WTC11 (cell line): ENCODE results near the gene ADPRS. TPM values are rescaled to one million over a fixed set of nuclear protein-coding genes. Genes with fewer than 3 reads are reported as not detected.

Source experiments
- CREB1 ChIP-seq: sonication (generic); formaldehyde crosslinking; IDR thresholded peaks from 2 replicates; pipeline ENCODE4 v1.8.0; 2023; ENCODE audit warnings: mild to moderate bottlenecking, missing genetic modification reagents
- GTF2I ChIP-seq: fragments of 250-450 bp; sonication (Bioruptor Pico); conservative IDR thresholded peaks from 2 replicates; pipeline ENCODE4 v1.4.0; 2021; ENCODE audit warnings: mild to moderate bottlenecking
- NFYB ChIP-seq: sonication (generic); formaldehyde crosslinking; conservative IDR thresholded peaks from 2 replicates; pipeline ENCODE4 v1.8.0; 2022; ENCODE audit warnings: low read depth, missing genetic modification reagents
- RORB ChIP-seq: fragments of 250-450 bp; sonication (Bioruptor Pico); IDR thresholded peaks from 2 replicates; pipeline ENCODE4 v1.9.0; 2021; ENCODE audit warnings: mild to moderate bottlenecking
- SMAD4 ChIP-seq: sonication (generic); formaldehyde crosslinking; IDR thresholded peaks from 2 replicates; pipeline ENCODE4 v1.8.0; 2022; ENCODE audit warnings: mild to moderate bottlenecking, missing genetic modification reagents
- ZNF121 ChIP-seq: sonication (generic); formaldehyde crosslinking; IDR thresholded peaks from 2 replicates; pipeline ENCODE4 v1.8.0; 2023; ENCODE audit warnings: missing genetic modification reagents
- ZNF138 ChIP-seq: sonication (generic); formaldehyde crosslinking; conservative IDR thresholded peaks from 2 replicates; pipeline ENCODE4 v1.8.1; 2022; ENCODE audit warnings: mild to moderate bottlenecking, moderate library complexity, missing genetic modification reagents
- total RNA-seq: library from RNA; stranded (reverse); gene quantifications from 3 replicates; pipeline ENCODE4 v1.2.3, GENCODE V29; 2021
- TF ChIP-seq, protein P1 (sequence below): sonication (generic); formaldehyde crosslinking; conservative IDR thresholded peaks from 2 replicates; pipeline ENCODE4 v1.8.1; 2023; ENCODE audit warnings: mild to moderate bottlenecking, low read depth, missing genetic modification reagents, moderate library complexity
- TF ChIP-seq, protein P2 (sequence below): sonication (generic); formaldehyde crosslinking; IDR thresholded peaks from 2 replicates; pipeline ENCODE4 v1.8.1; 2023; ENCODE audit warnings: mild to moderate bottlenecking, missing genetic modification reagents, borderline replicate concordance
- TF ChIP-seq, protein P3 (sequence below): fragments of 250-450 bp; sonication (Bioruptor Pico); IDR thresholded peaks from 2 replicates; pipeline ENCODE4 v1.9.0; 2021; ENCODE audit warnings: mild to moderate bottlenecking, borderline replicate concordance
- TF ChIP-seq, protein P4 (sequence below): sonication (generic); formaldehyde crosslinking; IDR thresholded peaks from 2 replicates; pipeline ENCODE4 v1.8.0; 2022; ENCODE audit warnings: missing genetic modification reagents
- TF ChIP-seq, protein P5 (sequence below): sonication (generic); formaldehyde crosslinking; IDR thresholded peaks from 2 replicates; pipeline ENCODE4 v1.8.0; 2022; ENCODE audit warnings: mild to moderate bottlenecking, missing genetic modification reagents
- TF ChIP-seq, protein P6 (sequence below): sonication (generic); formaldehyde crosslinking; IDR thresholded peaks from 2 replicates; pipeline ENCODE4 v1.8.1; 2022; ENCODE audit warnings: low read depth, mild to moderate bottlenecking, moderate library complexity, missing genetic modification reagents, borderline replicate concordance
- TF ChIP-seq, protein P7 (sequence below): sonication (generic); formaldehyde crosslinking; IDR thresholded peaks from 2 replicates; pipeline ENCODE4 v1.8.1; 2022; ENCODE audit warnings: missing genetic modification reagents, borderline replicate concordance
- TF ChIP-seq, protein P8 (sequence below): fragments of 250-450 bp; sonication (Bioruptor Pico); conservative IDR thresholded peaks from 2 replicates; pipeline ENCODE4 v1.9.0; 2021; ENCODE audit warnings: mild to moderate bottlenecking

The ADPRS gene
- total RNA-seq, 1 experiment from 2014 or later: 32.7 TPM

DNA sequence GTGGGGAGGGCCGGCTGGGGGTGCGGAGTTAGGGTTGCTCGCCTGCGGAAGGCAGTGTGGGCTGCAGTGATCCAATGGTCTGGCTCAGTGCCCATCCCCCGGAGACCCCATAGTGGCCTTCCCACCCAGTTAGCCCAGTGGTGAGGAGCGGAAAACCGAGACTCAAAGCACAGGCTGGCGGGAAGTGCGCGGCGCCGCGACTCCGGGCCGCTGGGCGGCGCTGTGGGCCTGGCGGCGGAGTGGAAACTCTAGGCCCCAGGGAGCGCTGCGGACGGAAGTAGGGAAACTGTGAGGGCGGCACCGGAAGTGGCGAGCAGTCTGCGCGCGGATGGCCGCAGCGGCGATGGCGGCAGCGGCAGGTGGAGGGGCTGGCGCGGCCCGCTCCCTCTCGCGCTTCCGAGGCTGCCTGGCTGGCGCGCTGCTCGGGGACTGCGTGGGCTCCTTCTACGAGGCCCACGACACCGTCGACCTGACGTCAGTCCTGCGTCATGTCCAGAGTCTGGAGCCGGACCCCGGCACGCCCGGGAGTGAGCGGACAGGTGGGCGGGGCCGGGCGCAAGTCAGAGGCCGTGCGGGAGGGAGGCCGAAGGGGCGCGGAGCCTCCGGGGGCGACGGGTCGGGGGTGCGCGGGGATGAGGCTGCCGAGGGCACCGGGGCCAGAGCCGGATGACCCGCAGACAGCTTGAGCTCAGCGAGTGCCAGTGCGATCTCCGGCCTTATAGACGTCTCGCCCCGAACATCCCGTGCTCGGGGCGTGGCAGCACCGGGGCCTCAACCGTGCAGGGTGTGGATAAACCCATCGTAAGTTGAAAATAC lies at the start of gene ADPRS (continued):
- TF ChIP-seq, protein P1, sequence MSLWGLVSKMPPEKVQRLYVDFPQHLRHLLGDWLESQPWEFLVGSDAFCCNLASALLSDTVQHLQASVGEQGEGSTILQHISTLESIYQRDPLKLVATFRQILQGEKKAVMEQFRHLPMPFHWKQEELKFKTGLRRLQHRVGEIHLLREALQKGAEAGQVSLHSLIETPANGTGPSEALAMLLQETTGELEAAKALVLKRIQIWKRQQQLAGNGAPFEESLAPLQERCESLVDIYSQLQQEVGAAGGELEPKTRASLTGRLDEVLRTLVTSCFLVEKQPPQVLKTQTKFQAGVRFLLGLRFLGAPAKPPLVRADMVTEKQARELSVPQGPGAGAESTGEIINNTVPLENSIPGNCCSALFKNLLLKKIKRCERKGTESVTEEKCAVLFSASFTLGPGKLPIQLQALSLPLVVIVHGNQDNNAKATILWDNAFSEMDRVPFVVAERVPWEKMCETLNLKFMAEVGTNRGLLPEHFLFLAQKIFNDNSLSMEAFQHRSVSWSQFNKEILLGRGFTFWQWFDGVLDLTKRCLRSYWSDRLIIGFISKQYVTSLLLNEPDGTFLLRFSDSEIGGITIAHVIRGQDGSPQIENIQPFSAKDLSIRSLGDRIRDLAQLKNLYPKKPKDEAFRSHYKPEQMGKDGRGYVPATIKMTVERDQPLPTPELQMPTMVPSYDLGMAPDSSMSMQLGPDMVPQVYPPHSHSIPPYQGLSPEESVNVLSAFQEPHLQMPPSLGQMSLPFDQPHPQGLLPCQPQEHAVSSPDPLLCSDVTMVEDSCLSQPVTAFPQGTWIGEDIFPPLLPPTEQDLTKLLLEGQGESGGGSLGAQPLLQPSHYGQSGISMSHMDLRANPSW: no peak
- no peak for TF ChIP-seq SMAD4 (CRISPR knock-in tag)
- TF ChIP-seq, protein P2, sequence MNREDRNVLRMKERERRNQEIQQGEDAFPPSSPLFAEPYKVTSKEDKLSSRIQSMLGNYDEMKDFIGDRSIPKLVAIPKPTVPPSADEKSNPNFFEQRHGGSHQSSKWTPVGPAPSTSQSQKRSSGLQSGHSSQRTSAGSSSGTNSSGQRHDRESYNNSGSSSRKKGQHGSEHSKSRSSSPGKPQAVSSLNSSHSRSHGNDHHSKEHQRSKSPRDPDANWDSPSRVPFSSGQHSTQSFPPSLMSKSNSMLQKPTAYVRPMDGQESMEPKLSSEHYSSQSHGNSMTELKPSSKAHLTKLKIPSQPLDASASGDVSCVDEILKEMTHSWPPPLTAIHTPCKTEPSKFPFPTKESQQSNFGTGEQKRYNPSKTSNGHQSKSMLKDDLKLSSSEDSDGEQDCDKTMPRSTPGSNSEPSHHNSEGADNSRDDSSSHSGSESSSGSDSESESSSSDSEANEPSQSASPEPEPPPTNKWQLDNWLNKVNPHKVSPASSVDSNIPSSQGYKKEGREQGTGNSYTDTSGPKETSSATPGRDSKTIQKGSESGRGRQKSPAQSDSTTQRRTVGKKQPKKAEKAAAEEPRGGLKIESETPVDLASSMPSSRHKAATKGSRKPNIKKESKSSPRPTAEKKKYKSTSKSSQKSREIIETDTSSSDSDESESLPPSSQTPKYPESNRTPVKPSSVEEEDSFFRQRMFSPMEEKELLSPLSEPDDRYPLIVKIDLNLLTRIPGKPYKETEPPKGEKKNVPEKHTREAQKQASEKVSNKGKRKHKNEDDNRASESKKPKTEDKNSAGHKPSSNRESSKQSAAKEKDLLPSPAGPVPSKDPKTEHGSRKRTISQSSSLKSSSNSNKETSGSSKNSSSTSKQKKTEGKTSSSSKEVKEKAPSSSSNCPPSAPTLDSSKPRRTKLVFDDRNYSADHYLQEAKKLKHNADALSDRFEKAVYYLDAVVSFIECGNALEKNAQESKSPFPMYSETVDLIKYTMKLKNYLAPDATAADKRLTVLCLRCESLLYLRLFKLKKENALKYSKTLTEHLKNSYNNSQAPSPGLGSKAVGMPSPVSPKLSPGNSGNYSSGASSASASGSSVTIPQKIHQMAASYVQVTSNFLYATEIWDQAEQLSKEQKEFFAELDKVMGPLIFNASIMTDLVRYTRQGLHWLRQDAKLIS (CRISPR knock-in tag): 0 out of 2 replicates have a peak, but pooled peaks have one; percentile 84
- no peak for TF ChIP-seq RORB
- TF ChIP-seq CREB1: peak; percentile 88
- TF ChIP-seq, protein P3, sequence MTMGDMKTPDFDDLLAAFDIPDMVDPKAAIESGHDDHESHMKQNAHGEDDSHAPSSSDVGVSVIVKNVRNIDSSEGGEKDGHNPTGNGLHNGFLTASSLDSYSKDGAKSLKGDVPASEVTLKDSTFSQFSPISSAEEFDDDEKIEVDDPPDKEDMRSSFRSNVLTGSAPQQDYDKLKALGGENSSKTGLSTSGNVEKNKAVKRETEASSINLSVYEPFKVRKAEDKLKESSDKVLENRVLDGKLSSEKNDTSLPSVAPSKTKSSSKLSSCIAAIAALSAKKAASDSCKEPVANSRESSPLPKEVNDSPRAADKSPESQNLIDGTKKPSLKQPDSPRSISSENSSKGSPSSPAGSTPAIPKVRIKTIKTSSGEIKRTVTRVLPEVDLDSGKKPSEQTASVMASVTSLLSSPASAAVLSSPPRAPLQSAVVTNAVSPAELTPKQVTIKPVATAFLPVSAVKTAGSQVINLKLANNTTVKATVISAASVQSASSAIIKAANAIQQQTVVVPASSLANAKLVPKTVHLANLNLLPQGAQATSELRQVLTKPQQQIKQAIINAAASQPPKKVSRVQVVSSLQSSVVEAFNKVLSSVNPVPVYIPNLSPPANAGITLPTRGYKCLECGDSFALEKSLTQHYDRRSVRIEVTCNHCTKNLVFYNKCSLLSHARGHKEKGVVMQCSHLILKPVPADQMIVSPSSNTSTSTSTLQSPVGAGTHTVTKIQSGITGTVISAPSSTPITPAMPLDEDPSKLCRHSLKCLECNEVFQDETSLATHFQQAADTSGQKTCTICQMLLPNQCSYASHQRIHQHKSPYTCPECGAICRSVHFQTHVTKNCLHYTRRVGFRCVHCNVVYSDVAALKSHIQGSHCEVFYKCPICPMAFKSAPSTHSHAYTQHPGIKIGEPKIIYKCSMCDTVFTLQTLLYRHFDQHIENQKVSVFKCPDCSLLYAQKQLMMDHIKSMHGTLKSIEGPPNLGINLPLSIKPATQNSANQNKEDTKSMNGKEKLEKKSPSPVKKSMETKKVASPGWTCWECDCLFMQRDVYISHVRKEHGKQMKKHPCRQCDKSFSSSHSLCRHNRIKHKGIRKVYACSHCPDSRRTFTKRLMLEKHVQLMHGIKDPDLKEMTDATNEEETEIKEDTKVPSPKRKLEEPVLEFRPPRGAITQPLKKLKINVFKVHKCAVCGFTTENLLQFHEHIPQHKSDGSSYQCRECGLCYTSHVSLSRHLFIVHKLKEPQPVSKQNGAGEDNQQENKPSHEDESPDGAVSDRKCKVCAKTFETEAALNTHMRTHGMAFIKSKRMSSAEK (CRISPR knock-in tag): no peak
- TF ChIP-seq, protein P4, sequence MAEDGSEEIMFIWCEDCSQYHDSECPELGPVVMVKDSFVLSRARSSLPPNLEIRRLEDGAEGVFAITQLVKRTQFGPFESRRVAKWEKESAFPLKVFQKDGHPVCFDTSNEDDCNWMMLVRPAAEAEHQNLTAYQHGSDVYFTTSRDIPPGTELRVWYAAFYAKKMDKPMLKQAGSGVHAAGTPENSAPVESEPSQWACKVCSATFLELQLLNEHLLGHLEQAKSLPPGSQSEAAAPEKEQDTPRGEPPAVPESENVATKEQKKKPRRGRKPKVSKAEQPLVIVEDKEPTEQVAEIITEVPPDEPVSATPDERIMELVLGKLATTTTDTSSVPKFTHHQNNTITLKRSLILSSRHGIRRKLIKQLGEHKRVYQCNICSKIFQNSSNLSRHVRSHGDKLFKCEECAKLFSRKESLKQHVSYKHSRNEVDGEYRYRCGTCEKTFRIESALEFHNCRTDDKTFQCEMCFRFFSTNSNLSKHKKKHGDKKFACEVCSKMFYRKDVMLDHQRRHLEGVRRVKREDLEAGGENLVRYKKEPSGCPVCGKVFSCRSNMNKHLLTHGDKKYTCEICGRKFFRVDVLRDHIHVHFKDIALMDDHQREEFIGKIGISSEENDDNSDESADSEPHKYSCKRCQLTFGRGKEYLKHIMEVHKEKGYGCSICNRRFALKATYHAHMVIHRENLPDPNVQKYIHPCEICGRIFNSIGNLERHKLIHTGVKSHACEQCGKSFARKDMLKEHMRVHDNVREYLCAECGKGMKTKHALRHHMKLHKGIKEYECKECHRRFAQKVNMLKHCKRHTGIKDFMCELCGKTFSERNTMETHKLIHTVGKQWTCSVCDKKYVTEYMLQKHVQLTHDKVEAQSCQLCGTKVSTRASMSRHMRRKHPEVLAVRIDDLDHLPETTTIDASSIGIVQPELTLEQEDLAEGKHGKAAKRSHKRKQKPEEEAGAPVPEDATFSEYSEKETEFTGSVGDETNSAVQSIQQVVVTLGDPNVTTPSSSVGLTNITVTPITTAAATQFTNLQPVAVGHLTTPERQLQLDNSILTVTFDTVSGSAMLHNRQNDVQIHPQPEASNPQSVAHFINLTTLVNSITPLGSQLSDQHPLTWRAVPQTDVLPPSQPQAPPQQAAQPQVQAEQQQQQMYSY (CRISPR knock-in tag): 0 out of 2 replicates have a peak, but pooled peaks have one; percentile 27
- TF ChIP-seq, protein P5, sequence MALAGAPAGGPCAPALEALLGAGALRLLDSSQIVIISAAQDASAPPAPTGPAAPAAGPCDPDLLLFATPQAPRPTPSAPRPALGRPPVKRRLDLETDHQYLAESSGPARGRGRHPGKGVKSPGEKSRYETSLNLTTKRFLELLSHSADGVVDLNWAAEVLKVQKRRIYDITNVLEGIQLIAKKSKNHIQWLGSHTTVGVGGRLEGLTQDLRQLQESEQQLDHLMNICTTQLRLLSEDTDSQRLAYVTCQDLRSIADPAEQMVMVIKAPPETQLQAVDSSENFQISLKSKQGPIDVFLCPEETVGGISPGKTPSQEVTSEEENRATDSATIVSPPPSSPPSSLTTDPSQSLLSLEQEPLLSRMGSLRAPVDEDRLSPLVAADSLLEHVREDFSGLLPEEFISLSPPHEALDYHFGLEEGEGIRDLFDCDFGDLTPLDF: peak; percentile 65; the same call in 1 of the 2 replicates
- TF ChIP-seq GTF2I (CRISPR knock-in tag): no peak
- no peak for TF ChIP-seq NFYB
- TF ChIP-seq, protein P6, sequence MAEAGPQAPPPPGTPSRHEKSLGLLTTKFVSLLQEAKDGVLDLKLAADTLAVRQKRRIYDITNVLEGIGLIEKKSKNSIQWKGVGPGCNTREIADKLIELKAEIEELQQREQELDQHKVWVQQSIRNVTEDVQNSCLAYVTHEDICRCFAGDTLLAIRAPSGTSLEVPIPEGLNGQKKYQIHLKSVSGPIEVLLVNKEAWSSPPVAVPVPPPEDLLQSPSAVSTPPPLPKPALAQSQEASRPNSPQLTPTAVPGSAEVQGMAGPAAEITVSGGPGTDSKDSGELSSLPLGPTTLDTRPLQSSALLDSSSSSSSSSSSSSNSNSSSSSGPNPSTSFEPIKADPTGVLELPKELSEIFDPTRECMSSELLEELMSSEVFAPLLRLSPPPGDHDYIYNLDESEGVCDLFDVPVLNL (CRISPR knock-in tag): peak; percentile 79
- no peak; the same call in 1 of the 2 replicates for TF ChIP-seq ZNF121 (CRISPR knock-in tag)
- TF ChIP-seq, protein P7, sequence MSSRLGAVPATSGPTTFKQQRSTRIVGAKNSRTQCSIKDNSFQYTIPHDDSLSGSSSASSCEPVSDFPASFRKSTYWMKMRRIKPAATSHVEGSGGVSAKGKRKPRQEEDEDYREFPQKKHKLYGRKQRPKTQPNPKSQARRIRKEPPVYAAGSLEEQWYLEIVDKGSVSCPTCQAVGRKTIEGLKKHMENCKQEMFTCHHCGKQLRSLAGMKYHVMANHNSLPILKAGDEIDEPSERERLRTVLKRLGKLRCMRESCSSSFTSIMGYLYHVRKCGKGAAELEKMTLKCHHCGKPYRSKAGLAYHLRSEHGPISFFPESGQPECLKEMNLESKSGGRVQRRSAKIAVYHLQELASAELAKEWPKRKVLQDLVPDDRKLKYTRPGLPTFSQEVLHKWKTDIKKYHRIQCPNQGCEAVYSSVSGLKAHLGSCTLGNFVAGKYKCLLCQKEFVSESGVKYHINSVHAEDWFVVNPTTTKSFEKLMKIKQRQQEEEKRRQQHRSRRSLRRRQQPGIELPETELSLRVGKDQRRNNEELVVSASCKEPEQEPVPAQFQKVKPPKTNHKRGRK (CRISPR knock-in tag): 0 out of 2 replicates have a peak, but pooled peaks have one; percentile 31
- TF ChIP-seq, protein P8, sequence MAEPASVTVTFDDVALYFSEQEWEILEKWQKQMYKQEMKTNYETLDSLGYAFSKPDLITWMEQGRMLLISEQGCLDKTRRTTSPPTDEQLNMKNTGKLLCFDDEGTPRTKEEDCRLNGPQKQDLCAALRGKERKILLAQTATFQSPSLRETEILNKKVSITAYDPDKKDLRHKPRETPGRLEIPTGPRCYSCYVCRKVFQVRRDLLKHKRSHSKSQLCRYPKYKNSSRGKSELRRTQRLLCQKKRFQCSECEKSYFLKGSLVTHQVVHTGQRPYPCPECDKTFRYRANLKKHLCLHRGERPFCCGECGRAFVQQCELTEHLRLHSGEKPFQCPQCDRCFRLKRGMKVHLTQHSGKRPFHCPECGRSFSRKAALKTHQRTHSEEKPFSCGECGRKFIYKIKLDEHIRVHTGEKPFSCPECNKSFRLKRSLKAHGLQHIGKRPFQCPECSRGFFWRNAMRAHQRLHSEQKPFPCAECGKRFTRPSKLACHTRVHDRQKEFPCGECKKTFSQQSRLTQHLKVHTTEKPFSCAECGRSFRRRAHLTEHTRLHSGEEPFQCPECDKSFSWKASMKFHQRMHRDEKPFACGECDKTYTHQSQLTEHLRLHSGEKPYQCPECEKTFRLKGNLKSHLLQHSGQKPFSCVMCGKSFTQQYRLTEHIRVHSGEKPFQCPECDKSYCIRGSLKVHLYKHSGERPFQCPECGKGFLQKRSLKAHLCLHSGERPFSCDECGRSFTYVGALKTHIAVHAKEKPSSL (CRISPR knock-in tag): no peak
- TF ChIP-seq ZNF138 (CRISPR knock-in tag): peak; percentile 95; the same call in 1 of the 2 replicates
